Measurements from ENCODE around the gene WDFY4.

Gene WDFY4

GRCh38 chr10:48934672-48935501 lies 250.2 kb downstream of the WDFY4 start:
- H3K27me3 ChIP-seq (ENCODE audit: insufficient read depth, low read length, poor library complexity, severe bottlenecking), result no peaks in the 10 kb centered on the region
- no peaks in the 10 kb centered on the region for H3K36me3 ChIP-seq (ENCODE audit: insufficient read depth, low read length)
- no peaks in the 10 kb centered on the region for H4K20me1 ChIP-seq (ENCODE audit: insufficient read depth, low read length, poor library complexity, severe bottlenecking)
- H3K4me1 ChIP-seq (ENCODE audit: insufficient read depth, low read length, poor library complexity, severe bottlenecking), result no peaks in the 10 kb centered on the region
- no peaks in the 10 kb centered on the region for H3K9me3 ChIP-seq (ENCODE audit: insufficient read depth, low read depth, low read length)
- no peaks in the 10 kb centered on the region for H3K79me2 ChIP-seq (ENCODE audit: insufficient read depth, low read length)
- peak overlapping the region; percentile 6 for H3K4me3 ChIP-seq (ENCODE audit: low read length, poor library complexity, severe bottlenecking)
- no peaks in the 10 kb centered on the region for H3K9me2 ChIP-seq (replicated peaks; ENCODE audit: low read depth, low read length)
- no peaks in the 10 kb centered on the region for H3F3A ChIP-seq (ENCODE audit: low read depth)
- no peak overlapping the region for H2AFZ ChIP-seq (ENCODE audit: low read length)
- H3K9ac ChIP-seq (ENCODE audit: low read depth, low read length, poor library complexity, severe bottlenecking), result no peak overlapping the region
- TF ChIP-seq CTCF (conservative IDR thresholded peaks at IDR 0.05; ENCODE audit: low read length), result no peak
- no peak for TF ChIP-seq EZH2phosphoT487 (IDR thresholded peaks at IDR 0.05; ENCODE audit: borderline replicate concordance)
- peak overlapping the region; percentile 21 for H3K4me2 ChIP-seq (ENCODE audit: low read depth, low read length, poor library complexity, severe bottlenecking)

- TF ChIP-seq EZH2phosphoT487 (IDR thresholded peaks at IDR 0.05; ENCODE audit: borderline replicate concordance) (no peak), CTCF (conservative IDR thresholded peaks at IDR 0.05; ENCODE audit: low read length) (no peak)
These were observed 250.9 kb downstream of the WDFY4 start for GRCh38 chr10:48935577-48935976.

GRCh38 chr10:48937796-48938195 lies 253.1 kb downstream of the WDFY4 start:
- no peaks in the 10 kb centered on the region for H3K27me3 ChIP-seq (ENCODE audit: insufficient read depth, low read length, poor library complexity, severe bottlenecking)
- H3K4me3 ChIP-seq (ENCODE audit: low read length, poor library complexity, severe bottlenecking), result no peak overlapping the region
- TF ChIP-seq CTCF (conservative IDR thresholded peaks at IDR 0.05; ENCODE audit: low read length) (no peak), EZH2phosphoT487 (IDR thresholded peaks at IDR 0.05; ENCODE audit: borderline replicate concordance) (no peak)
- H3K4me1 ChIP-seq (ENCODE audit: insufficient read depth, low read length, poor library complexity, severe bottlenecking), result no peaks in the 10 kb centered on the region
- H3K9ac ChIP-seq (ENCODE audit: low read depth, low read length, poor library complexity, severe bottlenecking), result no peak overlapping the region
- H4K20me1 ChIP-seq (ENCODE audit: insufficient read depth, low read length, poor library complexity, severe bottlenecking), result no peaks in the 10 kb centered on the region
- H3K79me2 ChIP-seq (ENCODE audit: insufficient read depth, low read length), result no peaks in the 10 kb centered on the region
- no peak overlapping the region for H2AFZ ChIP-seq (ENCODE audit: low read length)
- H3F3A ChIP-seq (ENCODE audit: low read depth), result no peaks in the 10 kb centered on the region
- no peaks in the 10 kb centered on the region for H3K9me2 ChIP-seq (replicated peaks; ENCODE audit: low read depth, low read length)
- H3K9me3 ChIP-seq (ENCODE audit: insufficient read depth, low read depth, low read length), result no peaks in the 10 kb centered on the region
- H3K36me3 ChIP-seq (ENCODE audit: insufficient read depth, low read length), result no peaks in the 10 kb centered on the region
- no peak overlapping the region for H3K4me2 ChIP-seq (ENCODE audit: low read depth, low read length, poor library complexity, severe bottlenecking)

More at GRCh38 chr10:48935577-48935976, 250.9 kb downstream of the WDFY4 start:
- Histone ChIP-seq H3K9ac (ENCODE audit: low read depth, low read length, poor library complexity, severe bottlenecking) (no peak overlapping the region), H3K4me2 (ENCODE audit: low read depth, low read length, poor library complexity, severe bottlenecking) (peak overlapping the region; percentile 21), H3F3A (ENCODE audit: low read depth) (no peaks in the 10 kb centered on the region), H3K9me3 (ENCODE audit: insufficient read depth, low read depth, low read length) (no peaks in the 10 kb centered on the region), H4K20me1 (ENCODE audit: insufficient read depth, low read length, poor library complexity, severe bottlenecking) (no peaks in the 10 kb centered on the region), H3K79me2 (ENCODE audit: insufficient read depth, low read length) (no peaks in the 10 kb centered on the region), H2AFZ (ENCODE audit: low read length) (no peak overlapping the region), H3K4me1 (ENCODE audit: insufficient read depth, low read length, poor library complexity, severe bottlenecking) (no peaks in the 10 kb centered on the region), H3K36me3 (ENCODE audit: insufficient read depth, low read length) (no peaks in the 10 kb centered on the region), H3K4me3 (ENCODE audit: low read length, poor library complexity, severe bottlenecking) (peak overlapping the region; percentile 6), H3K9me2 (replicated peaks; ENCODE audit: low read depth, low read length) (no peaks in the 10 kb centered on the region), H3K27me3 (ENCODE audit: insufficient read depth, low read length, poor library complexity, severe bottlenecking) (no peaks in the 10 kb centered on the region)
